ENCODE measurements around the gene PARP1. TPM values are rescaled to one million over a fixed set of nuclear protein-coding genes. Genes with fewer than 3 reads are reported as not detected.

The PARP1 gene
- total RNA-seq, 4 donors from 2014 or later: 56.1 to 119 (median 85.0) TPM

GRCh38 chr1:226406401-226406881 lies 1.5 kb downstream of the PARP1 start:
- H3K27ac ChIP-seq: peak overlapping the region; percentile 17 to 92 (median 54)
- WGBS, 2 donors: 11 to 12% methylated on average over 10 of the region's 10 CpGs
- peaks cover 0 to 15% (median 5%) of the 10 kb centered on the region in 3 donors for H3K36me3 ChIP-seq
- DNase-seq: no peak
- no peaks in the 10 kb centered on the region for H3K27me3 ChIP-seq
- TF ChIP-seq POLR2A (IDR thresholded peaks at IDR 0.05): no peak
- TF ChIP-seq, protein P1, sequence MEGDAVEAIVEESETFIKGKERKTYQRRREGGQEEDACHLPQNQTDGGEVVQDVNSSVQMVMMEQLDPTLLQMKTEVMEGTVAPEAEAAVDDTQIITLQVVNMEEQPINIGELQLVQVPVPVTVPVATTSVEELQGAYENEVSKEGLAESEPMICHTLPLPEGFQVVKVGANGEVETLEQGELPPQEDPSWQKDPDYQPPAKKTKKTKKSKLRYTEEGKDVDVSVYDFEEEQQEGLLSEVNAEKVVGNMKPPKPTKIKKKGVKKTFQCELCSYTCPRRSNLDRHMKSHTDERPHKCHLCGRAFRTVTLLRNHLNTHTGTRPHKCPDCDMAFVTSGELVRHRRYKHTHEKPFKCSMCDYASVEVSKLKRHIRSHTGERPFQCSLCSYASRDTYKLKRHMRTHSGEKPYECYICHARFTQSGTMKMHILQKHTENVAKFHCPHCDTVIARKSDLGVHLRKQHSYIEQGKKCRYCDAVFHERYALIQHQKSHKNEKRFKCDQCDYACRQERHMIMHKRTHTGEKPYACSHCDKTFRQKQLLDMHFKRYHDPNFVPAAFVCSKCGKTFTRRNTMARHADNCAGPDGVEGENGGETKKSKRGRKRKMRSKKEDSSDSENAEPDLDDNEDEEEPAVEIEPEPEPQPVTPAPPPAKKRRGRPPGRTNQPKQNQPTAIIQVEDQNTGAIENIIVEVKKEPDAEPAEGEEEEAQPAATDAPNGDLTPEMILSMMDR (IDR thresholded peaks at IDR 0.05): no peak
- H3K9me3 ChIP-seq: no peaks in the 10 kb centered on the region
- peak overlapping the region; percentile 53 to 91 (median 71) for H3K4me3 ChIP-seq
- intact Hi-C loops (cut with DNase I): no loop called here
- H3K4me1 ChIP-seq: peaks cover 27 to 60% (median 44%) of the 10 kb centered on the region in 3 donors

DNA sequence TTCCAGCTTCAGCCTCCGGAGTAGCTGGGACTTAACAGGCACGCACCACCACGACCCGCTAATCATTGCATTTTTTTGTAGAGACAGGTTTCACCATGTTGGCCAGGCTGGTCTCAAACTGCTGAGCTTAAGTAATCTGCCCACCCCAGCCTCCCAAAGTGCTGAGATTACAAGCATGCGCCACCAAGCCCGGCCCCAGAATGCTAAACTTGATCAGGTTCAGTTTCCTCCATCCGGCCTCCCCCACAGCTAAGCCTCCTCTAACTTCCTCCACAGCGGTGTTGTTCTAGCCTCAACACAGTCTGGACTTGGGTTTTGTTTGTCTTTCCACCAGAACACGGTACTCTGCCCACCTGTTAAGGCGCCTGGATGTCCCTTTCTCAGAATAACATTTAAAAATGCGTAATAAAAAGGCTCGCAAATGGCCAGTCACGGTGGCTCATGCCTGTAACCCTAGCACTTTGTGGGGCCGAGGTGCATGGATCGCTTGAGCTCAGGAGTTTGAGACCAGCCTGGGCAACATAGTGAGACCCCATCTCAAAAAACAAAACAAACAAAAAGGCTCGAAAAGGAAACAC lies 2.4 kb downstream of the PARP1 start:
- no peak for DNase-seq
- Histone ChIP-seq H3K36me3 (peaks cover 0 to 25% (median 15%) of the 10 kb centered on the region in 3 donors), H3K27ac (peak overlapping the region in 1 of 4 donors; percentile 19), H3K27me3 (no peaks in the 10 kb centered on the region), H3K4me1 (peaks cover 27 to 69% (median 44%) of the 10 kb centered on the region in 3 donors), H3K9me3 (no peaks in the 10 kb centered on the region), H3K4me3 (peak overlapping the region in 1 of 4 donors; percentile 27)
- intact Hi-C loops (cut with DNase I): no loop called here
- 55 to 64% methylated on average over 12 to 14 of the region's 16 CpGs for WGBS, 2 donors
- TF ChIP-seq POLR2A (IDR thresholded peaks at IDR 0.05): no peak
- TF ChIP-seq, protein P1 (IDR thresholded peaks at IDR 0.05): no peak

DNA sequence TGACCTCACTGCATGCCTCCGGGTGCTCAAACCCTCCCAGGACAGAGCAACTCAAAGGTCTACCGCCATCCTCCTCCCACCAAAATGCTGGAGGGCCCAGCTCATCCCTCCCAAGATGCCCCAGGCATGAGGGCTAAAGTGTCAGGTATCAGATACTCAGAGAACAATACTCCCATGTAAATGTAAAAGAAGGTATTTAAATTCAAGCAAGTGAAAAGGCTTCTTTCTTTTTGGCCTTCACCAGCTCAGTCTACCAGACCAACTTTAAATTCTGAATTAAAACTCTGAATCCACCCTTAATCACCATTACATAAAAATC lies 3.0 kb downstream of the PARP1 start:
- intact Hi-C loops (cut with DNase I): no loop called here
- Histone ChIP-seq H3K27me3 (no peaks in the 10 kb centered on the region), H3K9me3 (no peaks in the 10 kb centered on the region), H3K36me3 (peaks cover 0 to 31% (median 16%) of the 10 kb centered on the region in 3 donors), H3K4me1 (peaks cover 27 to 73% (median 44%) of the 10 kb centered on the region in 3 donors), H3K4me3 (no peak overlapping the region), H3K27ac (no peak overlapping the region)
- WGBS, 2 donors: 50% methylated on average over 1 of the region's 2 CpGs; no CpG with 5 or more reads in 1 of the 2 donors
- DNase-seq: no peak
- TF ChIP-seq, protein P1 (IDR thresholded peaks at IDR 0.05): no peak
- TF ChIP-seq POLR2A (IDR thresholded peaks at IDR 0.05): no peak

GRCh38 chr1:226404063-226404903 lies 3.6 kb downstream of the PARP1 start:
- H3K27me3 ChIP-seq: no peaks in the 10 kb centered on the region
- H3K4me1 ChIP-seq: peaks cover 27 to 73% (median 44%) of the 10 kb centered on the region in 3 donors
- intact Hi-C loops (cut with DNase I): no loop called here
- no peak for TF ChIP-seq POLR2A (IDR thresholded peaks at IDR 0.05)
- TF ChIP-seq, protein P1 (IDR thresholded peaks at IDR 0.05): no peak
- WGBS, 2 donors: 46 to 79% methylated on average over 2 to 3 of the region's 5 CpGs
- H3K36me3 ChIP-seq: peaks cover 0 to 37% (median 16%) of the 10 kb centered on the region in 3 donors
- H3K4me3 ChIP-seq: no peak overlapping the region
- H3K27ac ChIP-seq: peak overlapping the region in 2 of 4 donors; percentile 37 to 46
- H3K9me3 ChIP-seq: no peaks in the 10 kb centered on the region
- no peak for DNase-seq

Measured in esophagus squamous epithelium (tissue), 5 donors.